GM12873 (cell line): ENCODE measurements around the gene CASP5.

Source experiments
- CTCF ChIP-seq: IDR thresholded peaks from 2 replicates; pipeline ENCODE4 v1.5.1; 2012; ENCODE audit warnings: low read depth, mild to moderate bottlenecking, moderate library complexity, low read length, control low read depth; ENCODE audit not compliant: insufficient read depth; ENCODE audit errors: missing control alignments

CASP5 gene

GRCh38 chr11:105023003-105023402 is at the start of gene CASP5:
CASP5 (minus strand) TSS chr11:105023168; CDS start chr11:105023136, 32 bp downstream.
- TF ChIP-seq CTCF: no peak

DNA sequence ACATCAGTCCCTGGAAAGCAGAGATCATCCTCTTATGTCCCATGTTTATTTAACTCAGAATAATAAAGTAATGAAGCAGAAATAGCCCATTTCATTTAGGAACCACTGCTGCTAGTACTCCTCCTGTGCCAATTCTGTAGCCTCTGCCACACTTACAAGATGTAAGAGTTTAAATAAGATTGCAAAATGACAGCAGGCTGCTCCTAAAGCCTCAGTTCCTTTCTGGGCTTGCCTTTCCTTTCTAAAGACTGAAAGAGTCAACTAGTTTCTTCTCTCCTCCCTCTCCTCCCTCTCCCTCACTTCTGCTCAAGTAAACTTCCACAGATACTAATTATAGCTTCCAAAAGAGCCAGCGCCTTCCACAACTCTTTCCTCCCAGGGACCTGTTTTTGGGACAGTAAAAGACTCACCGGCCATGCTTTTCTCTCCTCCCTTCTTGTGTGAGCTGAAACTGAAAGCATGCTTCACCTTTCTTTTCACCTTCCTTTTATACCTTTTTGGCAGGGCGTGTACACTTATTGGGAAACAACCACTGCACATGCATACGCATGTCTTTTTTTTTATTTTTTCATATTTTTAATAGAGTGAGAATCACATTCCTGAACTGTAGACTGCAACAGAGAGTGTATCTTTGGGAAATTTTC is 48.2 kb upstream of the CASP5 start:
- TF ChIP-seq CTCF: no peak

DNA sequence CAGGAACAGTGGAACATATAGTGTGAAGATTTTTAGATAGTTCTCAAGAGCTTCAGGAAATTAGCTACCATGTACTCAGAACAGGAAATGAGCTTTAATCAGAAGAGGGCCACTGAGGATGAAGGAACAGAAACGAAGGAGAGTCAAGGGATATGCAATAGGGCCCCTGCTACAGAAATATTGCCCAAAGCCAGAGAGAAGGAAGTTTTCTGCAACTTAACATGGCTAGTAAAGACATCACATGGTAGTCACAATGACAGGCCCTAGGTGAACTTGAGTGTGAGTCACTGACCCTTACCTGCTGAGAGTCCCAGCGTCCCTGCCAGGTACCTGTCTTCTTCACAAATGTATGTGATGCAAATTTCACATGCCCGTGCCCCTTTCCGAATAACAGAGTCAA is 47.3 kb upstream of the CASP5 start:
- no peak for TF ChIP-seq CTCF

GRCh38 chr11:105057432-105057831 is 34.5 kb upstream of the CASP5 start:
- no peak for TF ChIP-seq CTCF

DNA sequence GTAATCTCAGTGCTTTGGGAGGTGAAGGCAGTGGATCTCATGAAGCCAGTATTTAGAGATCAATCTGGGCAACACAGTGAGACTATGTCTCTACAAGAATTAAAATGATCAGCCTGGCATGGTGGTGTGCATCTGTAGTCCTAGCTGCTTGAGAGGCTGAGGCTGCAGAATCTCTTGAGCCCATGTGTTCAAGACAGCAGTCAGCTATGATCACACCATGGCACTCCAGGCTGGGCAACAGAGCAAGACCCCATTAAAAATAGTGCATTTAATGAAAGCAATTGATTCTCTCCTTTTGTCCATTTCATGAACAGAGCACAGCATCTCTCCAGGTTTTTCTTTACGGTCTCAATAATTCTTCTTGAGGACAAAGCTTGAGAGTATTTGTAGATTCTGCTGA is 33.5 kb upstream of the CASP5 start:
- no peak for TF ChIP-seq CTCF

DNA sequence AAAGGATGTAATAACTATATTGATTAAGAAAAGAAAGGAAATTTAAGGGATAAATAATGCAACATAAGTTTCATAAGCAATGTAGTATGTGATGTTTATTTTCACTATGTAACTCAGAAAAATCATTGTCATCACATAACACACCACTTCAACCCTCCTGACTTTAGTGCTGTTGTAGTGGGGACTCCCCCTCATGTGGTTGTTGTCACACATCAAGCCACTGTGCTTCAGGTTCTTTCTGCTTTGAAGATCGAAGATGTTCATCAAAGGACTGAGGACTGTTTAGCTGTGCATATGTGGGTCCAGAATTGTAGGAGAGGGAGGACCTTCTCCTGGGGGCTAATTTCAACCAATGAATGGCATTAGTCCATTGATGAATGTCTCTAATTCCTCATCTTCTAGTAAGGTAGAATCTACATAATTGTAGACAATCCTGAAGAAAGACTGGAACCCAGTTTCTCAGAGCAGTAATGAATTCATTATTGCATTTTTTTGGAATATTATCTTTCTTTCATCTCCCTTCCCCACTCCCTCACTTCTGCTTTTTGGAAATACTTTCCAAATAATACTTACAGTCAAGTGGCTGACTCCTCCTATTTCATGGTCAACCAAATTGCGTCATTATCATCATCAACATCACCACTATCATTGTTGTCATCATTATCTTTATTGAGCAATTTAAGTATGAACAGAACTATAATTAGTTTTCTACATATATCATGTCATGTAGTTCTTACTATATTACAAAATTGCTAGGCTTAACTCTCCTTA is 31.9 kb upstream of the CASP5 start:
- no peak for TF ChIP-seq CTCF

GRCh38 chr11:105052487-105052886 is 29.5 kb upstream of the CASP5 start:
- TF ChIP-seq CTCF: no peak
